Left ventricle myocardium superior (tissue), 1 donor: ENCODE measurements around the gene SLC10A7. TPM values are rescaled to one million over a fixed set of nuclear protein-coding genes. Genes with fewer than 3 reads are reported as not detected.

Experiments used
- ATAC-seq: fragments of 200-7000 bp; cut with Tn5 transposase; one replicate; pipeline ENCODE4 v1.9.1; 2020; ENCODE audit warnings: mild to moderate bottlenecking, moderate library complexity
- DNase-seq: peaks from one replicate; pipeline ENCODE4 v3.0.0-alpha.2; 2020
- intact Hi-C: fragments of 100-400 bp; cut with micrococcal nuclease; formaldehyde crosslinking; loops from one replicate; pipeline ENCODE4 v1.11.0; 2022
- total RNA-seq: library from RNA; stranded (reverse); fragmentation: NEBNext Ultra II Directional; extraction: Animal tissue kit (Norgen Biotek cat#: 25700); gene quantifications from one replicate; pipeline ENCODE4 v1.2.1, GENCODE V29; 2021
- donor health status: DM: no; HTN: yes; CAD: no; lungs with severe emphysema.

The SLC10A7 gene
- total RNA-seq, 1 donor from 2014 or later = 4.5 TPM

DNA sequence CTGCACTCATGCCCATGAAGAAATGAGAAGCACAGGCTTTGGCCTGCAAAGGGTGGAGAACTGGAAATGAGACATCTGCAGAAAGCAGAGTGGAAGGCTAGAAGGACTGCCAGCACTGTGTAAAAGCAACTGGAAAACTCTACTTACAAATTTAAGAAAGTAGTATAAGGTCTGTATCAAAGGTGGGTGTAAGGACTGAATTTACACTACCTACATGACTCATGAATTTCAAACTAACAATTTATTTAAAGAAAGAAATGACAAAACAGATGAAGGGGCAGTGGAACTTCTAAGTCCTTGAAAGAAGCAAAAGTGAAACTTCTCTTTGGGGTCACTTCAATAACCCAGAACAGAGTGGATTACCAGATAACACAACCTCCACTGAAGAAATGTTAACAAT lies 71.2 kb downstream of the SLC10A7 start:
- ATAC-seq (no peak), DNase-seq (no peak)
- intact Hi-C loops = no loop called here

- intact Hi-C loops = no loop called here
- ATAC-seq = no peak
- DNase-seq = no peak
Measured at GRCh38 chr4:146446555-146446954, 75.2 kb downstream of the SLC10A7 start.

DNA sequence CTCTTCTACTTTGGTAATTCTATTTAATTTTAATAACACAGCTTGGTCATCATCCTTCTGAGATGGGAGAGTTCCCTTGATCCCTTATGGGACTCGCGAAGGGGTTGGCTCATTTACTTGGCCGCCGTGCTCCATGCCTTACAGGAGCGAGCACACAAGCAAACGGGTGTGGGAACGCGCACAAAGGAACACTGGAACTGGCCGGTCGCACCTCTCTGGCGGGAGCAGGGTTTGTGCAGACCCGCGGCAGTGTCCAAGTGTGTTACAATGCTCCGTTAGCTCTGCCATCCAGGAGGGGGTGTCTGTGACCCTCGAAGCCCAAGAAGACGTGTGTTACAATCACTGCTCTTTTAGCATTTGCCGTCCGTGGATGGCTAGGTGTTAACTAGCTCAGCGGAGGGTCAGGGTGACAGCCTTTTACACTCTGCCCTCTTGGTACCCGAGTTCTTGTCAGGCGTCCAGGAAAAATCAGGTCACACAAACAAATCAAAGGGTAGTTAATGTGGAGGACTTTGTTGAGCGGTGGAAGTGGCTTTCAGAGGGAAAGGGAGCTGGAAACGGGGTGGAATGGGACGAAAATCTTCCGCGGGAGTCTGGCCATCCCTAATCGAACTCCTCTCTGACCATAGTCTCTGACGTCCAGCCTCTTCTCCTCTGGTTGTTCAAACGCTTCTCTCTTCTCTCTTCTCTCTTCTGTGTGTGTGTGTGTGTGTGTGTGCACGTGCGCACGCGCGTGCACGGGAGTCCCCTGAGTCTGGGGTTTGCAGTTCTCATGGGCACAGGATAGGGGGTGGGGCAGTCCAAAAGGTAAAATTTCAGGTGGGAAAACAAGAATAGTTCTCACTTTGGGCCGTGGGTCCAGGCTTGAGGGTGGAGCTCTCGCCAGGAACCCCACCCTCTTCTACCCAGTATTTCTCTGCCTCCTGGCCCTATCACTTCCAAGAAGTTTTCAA lies 76.3 kb downstream of the SLC10A7 start:
- DNase-seq (no peak), ATAC-seq (no peak)
- intact Hi-C loops = no loop called here

GRCh38 chr4:146443525-146443924 lies 78.2 kb downstream of the SLC10A7 start:
- DNase-seq (no peak), ATAC-seq (no peak)
- intact Hi-C loops = no loop called here

GRCh38 chr4:146442801-146443200 lies 78.9 kb downstream of the SLC10A7 start:
- DNase-seq (no peak), ATAC-seq (no peak)
- intact Hi-C loops = no loop called here

- intact Hi-C loops = no loop called here
- ATAC-seq = no peak
Measured at GRCh38 chr4:146439999-146440398, 81.7 kb downstream of the SLC10A7 start.

DNA sequence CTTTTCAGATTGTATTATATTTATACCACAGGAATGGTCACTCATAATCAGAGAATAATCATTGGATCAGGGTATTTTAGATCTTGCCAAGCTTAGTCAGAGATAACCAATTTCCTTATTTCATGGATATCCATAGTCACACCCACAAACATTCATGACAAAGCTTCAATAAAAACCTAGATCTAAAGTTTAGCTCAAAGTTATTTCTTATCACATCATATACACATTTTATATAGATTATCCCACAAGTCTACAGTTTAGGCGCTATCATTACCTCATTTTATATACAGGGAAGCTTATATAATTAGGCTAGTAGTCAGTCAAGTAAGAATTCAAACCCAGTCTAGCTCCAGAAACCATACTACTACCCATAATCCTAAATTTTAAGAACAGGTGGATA lies 82.3 kb downstream of the SLC10A7 start:
- DNase-seq (no peak), ATAC-seq (no peak)
- intact Hi-C loops = no loop called here

More at GRCh38 chr4:146439999-146440398, 81.7 kb downstream of the SLC10A7 start:
- DNase-seq = no peak

- DNase-seq = no peak
- intact Hi-C loops = no loop called here
- ATAC-seq = no peak
Measured at GRCh38 chr4:146437778-146438177, 84.0 kb downstream of the SLC10A7 start.

GRCh38 chr4:146436423-146437162 lies 85.1 kb downstream of the SLC10A7 start:
- ATAC-seq (no peak), DNase-seq (no peak)
- intact Hi-C loops = no loop called here

GRCh38 chr4:146435962-146436361 lies 85.8 kb downstream of the SLC10A7 start:
- no peak for ATAC-seq
- no peak for DNase-seq
- intact Hi-C loops = no loop called here

DNA sequence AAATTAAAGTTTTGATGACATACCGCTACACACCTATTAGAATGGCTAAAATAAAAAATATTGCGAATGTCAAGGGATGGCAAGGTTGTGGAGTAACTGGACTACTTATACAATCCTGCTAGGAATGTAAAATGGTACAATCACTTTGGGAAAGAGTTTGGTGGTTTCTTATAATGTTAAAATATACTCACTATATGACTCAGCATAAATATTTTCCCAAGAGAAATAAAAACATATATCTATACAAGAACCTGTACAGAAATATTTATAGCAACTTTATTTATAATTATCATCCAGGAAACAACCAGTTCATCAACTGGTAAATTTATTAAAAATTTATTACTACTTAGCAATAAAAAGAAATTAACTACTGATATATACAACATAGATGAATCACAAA lies 89.7 kb downstream of the SLC10A7 start:
- intact Hi-C loops = no loop called here
- ATAC-seq (no peak), DNase-seq (no peak)

GRCh38 chr4:146428298-146428697 lies 93.4 kb downstream of the SLC10A7 start:
- intact Hi-C loops = no loop called here
- DNase-seq (no peak), ATAC-seq (no peak)

GRCh38 chr4:146417822-146418221 lies 103.9 kb downstream of the SLC10A7 start:
- DNase-seq = no peak
- intact Hi-C loops = no loop called here
- no peak for ATAC-seq

DNA sequence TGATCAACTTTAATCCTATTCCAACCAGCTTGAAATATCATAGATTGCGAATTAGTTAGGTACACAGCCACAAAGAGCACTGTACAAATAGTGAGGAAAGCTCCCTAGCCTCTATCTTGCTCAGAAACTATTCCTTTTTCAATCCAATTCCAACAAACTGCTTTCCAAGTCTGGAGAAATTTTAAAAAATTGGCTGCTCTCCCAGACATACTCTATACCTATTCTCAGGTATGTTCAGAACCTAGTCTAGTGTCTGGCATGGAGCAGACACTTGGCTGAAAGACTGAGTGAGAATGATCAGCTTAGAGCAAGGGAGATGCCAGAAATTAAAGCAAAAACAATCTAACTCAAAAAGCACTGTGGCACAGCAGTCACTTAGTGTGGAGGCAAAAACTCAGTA lies 105.9 kb downstream of the SLC10A7 start:
- DNase-seq (no peak), ATAC-seq (no peak)
- intact Hi-C loops = no loop called here

DNA sequence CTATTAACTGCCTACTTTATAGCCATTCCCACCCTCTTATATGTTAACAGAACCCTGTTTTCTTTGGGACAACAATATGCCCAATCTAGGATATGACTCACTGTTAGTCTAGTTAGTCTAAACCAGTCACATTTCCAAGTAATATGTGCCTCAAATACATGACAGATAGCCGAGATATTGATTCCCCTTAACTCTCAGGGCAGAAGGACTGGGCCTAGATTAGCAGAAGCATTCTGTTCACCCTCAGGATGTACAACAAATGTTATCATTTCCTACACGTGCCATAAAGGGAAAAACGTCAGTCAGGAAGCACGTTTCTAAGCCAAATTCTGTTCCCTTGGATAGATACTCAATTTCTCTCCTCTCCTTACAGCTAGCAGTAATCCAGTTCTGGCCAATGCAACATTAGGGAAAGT lies 114.1 kb downstream of the SLC10A7 start:
- ATAC-seq (no peak), DNase-seq (no peak)
- intact Hi-C loops = no loop called here

DNA sequence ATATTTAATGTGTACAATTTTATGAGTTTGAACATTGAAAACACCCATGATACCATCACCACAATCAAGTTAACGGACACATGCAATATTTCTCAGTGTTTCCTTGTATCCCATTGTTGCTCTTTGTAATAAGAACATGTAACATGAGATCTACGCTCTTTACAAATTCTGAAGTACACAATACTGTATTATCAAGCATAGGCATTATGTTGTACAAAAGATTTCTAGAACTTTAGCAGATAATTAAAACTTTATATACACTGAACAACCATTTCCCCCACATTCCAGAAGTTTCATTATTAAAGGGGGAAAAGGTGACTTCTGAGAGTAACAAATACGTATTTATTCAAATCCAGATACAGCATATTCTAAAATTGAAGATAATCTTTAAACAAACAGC lies 114.5 kb downstream of the SLC10A7 start:
- DNase-seq (no peak), ATAC-seq (no peak)
- intact Hi-C loops = no loop called here

DNA sequence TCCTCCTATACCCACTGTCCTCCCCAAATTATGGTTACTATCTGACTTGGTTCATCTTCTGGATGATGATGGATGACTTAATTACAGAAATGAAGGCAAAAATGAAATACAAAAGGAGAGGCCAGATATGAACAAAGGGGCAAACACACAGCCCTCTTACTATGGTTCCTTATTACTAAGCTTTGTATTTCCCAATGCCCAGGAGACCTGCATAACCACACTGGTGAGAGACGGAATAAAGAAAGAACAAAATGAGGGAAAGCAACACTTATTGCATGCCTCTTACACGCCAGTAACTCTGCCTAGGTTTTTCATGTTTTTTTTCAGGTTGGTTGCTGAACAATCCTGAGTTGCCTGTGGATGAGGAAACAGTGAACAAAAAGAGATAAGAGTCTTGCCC lies 120.5 kb downstream of the SLC10A7 start:
- no peak for DNase-seq
- intact Hi-C loops = no loop called here
- ATAC-seq = no peak

DNA sequence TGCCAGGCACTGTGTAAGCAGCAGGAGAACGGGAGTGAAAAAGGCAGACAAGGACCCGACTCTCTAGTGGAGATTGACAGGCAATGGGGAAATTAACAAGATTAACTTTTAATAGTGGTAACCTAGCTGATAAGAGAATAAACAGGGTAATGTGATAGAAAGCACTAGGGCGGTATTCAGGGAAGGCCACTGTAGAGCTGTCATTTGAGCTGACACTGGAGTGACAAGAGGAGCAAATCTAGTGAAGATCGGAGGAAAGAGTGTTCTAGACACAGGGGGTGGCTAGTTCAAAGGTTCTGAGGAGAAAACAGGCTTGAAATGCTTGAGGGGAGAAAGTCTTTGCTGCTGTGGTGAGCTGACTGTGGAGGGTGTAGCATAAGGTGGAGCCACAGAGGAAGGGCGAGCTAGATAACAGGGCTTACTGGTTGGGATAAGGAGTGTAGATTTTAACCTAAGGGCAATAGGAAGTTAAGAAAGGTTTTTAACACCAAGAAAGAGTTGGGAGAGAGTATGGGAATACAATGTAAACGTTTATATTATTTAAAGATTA lies 122.8 kb downstream of the SLC10A7 start:
- ATAC-seq = no peak
- intact Hi-C loops = no loop called here
- no peak for DNase-seq

DNA sequence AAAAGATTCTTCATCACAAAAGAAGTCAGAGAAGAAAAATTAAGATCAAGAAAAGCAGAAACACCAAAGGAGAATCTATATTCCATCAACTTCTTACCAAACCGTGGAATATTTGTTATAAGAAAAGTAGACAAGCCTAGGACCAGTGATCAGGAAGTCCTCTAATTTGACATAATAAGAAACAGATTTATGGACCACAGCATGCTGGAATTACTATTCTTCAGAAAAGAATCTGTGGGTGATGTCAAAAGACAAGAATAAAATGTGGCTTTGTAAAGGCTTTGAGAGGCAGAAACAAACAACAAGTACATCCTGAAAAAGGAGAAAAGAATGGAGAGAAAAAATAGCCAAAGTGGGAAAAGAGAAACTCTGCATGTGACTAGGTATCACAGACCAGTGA lies 123.3 kb downstream of the SLC10A7 start:
- DNase-seq = no peak
- ATAC-seq = no peak
- intact Hi-C loops = no loop called here

- intact Hi-C loops = no loop called here
- ATAC-seq = no peak
- no peak for DNase-seq
Measured at GRCh38 chr4:146389561-146389960, 132.2 kb downstream of the SLC10A7 start.
